ENCODE measurements around the gene CDK2.
A peak's percentile ranks its signal among the peaks of the same experiment; 100 is the strongest.

CDK2 gene

GRCh38 chr12:56017181-56017580 lies 50.6 kb downstream of the CDK2 start:
- no peak for DNase-seq

GRCh38 chr12:56018356-56018755 lies 51.7 kb downstream of the CDK2 start:
- DNase-seq: no peak

- peak; percentile 49 for DNase-seq
Observed at GRCh38 chr12:56020423-56021184, 54.0 kb downstream of the CDK2 start, which contains the start of gene IKZF4. TSS of gene IKZF4 (plus strand) at chr12:56021043. CDS start at chr12:56021494, 451 bp downstream.

GRCh38 chr12:56021889-56022497 lies 55.4 kb downstream of the CDK2 start:
- DNase-seq: no peak
